ENCODE results near the gene CERS1. TPM values are rescaled to one million over a fixed set of nuclear protein-coding genes. Genes with fewer than 3 reads are reported as not detected.

The CERS1 gene
- total RNA-seq, 1 experiment from 2014 or later = 4.4 TPM

DNA sequence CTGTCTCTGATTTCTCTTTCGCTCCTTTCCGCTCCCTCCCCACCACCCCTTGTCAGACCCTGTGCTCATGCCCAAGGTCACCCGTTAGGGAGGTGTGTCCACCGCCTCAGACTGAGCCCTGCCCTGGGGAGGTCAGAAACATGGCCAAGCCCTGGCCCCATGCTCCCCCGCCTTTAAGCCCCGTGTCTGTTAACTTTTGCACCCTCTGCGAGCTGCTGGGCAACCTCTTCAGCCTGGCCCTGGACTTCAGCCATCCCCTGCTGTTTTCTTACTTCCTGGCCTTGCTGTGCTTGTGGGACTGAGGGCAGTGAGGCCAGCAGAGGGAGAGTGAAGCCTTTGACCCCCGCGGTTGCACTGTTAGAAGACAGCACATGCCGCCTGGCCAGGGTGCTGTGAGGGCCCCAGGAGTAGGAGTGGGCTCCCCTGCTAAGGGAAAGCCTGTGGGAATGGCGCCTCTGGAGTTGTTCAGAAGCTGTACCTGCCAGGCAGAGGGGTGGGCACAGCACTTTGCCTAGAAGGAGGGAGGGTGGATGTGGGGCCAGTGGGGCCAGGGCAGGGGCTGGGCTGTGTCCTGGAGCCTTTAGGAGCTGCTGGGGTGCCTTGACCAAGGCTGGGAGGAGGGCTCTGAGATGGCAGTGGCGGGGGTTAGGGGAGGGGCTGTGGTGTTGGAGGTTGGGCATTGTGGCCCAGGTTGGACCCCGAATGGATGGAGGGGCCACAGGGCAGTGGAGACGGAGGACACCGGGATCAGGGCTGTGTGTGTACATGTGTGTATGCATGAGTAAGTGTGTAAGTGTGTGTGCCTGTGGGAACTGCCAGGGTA, 56.3 kb downstream of the CERS1 start:
- Mint-ChIP-seq H3K36me3 (ENCODE audit: insufficient read depth, unreplicated experiment) (peaks cover 14% of the 10 kb centered on the region), H3K4me3 (ENCODE audit: low read depth, unreplicated experiment) (no peak overlapping the region), H3K27me3 (ENCODE audit: unreplicated experiment) (no peaks in the 10 kb centered on the region), H3K9me3 (ENCODE audit: low read depth, unreplicated experiment) (no peaks in the 10 kb centered on the region), H3K4me1 (ENCODE audit: low read depth, unreplicated experiment) (peaks cover 27% of the 10 kb centered on the region), H3K27ac (ENCODE audit: unreplicated experiment) (no peak overlapping the region)
- DNase-seq = no peak
- CTCF ChIA-PET = no interaction called here
- intact Hi-C loops (cut with micrococcal nuclease; ENCODE audit: unreplicated experiment) = no loop called here
- TF ChIP-seq, protein P1, sequence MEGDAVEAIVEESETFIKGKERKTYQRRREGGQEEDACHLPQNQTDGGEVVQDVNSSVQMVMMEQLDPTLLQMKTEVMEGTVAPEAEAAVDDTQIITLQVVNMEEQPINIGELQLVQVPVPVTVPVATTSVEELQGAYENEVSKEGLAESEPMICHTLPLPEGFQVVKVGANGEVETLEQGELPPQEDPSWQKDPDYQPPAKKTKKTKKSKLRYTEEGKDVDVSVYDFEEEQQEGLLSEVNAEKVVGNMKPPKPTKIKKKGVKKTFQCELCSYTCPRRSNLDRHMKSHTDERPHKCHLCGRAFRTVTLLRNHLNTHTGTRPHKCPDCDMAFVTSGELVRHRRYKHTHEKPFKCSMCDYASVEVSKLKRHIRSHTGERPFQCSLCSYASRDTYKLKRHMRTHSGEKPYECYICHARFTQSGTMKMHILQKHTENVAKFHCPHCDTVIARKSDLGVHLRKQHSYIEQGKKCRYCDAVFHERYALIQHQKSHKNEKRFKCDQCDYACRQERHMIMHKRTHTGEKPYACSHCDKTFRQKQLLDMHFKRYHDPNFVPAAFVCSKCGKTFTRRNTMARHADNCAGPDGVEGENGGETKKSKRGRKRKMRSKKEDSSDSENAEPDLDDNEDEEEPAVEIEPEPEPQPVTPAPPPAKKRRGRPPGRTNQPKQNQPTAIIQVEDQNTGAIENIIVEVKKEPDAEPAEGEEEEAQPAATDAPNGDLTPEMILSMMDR (IDR thresholded peaks at IDR 0.05; ENCODE audit: unreplicated experiment) = no peak
- no TSS peak for BruUV-seq (replicated peaks)

DNA sequence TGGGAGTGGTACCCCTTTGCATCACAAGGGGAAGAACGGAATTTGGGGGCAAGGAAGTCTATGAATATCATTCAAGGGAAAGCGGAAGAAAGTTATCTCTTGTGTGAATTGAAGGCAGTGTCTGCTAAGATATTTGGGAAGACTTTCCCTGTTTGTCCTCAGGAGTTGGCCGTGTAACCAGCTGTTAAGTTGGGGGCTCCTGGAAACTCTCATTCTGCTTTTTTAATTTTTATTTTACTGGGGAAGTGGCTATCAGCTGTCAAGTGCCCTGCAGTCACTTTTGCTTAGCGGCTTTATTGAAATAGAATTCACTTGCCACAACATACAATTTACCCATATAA, 61.3 kb downstream of the CERS1 start:
- peaks cover 15% of the 10 kb centered on the region for H3K4me1 Mint-ChIP-seq (ENCODE audit: low read depth, unreplicated experiment)
- intact Hi-C loops (cut with micrococcal nuclease; ENCODE audit: unreplicated experiment) = no loop called here
- H3K36me3 Mint-ChIP-seq (ENCODE audit: insufficient read depth, unreplicated experiment) = peaks cover 31% of the 10 kb centered on the region
- no peaks in the 10 kb centered on the region for H3K9me3 Mint-ChIP-seq (ENCODE audit: low read depth, unreplicated experiment)
- BruUV-seq (replicated peaks) = no TSS peak
- peak overlapping the region; percentile 91 for H3K4me3 Mint-ChIP-seq (ENCODE audit: low read depth, unreplicated experiment)
- no peaks in the 10 kb centered on the region for H3K27me3 Mint-ChIP-seq (ENCODE audit: unreplicated experiment)
- H3K27ac Mint-ChIP-seq (ENCODE audit: unreplicated experiment) = peak overlapping the region; percentile 88
- DNase-seq = no peak
- TF ChIP-seq, protein P1 (IDR thresholded peaks at IDR 0.05; ENCODE audit: unreplicated experiment) = no peak
- CTCF ChIA-PET = interaction anchor here (1.3 kb wide), 1 partner anchor 12 kb away, joined by 3 read pairs; no protein-coding TSS in a partner anchor

DNA sequence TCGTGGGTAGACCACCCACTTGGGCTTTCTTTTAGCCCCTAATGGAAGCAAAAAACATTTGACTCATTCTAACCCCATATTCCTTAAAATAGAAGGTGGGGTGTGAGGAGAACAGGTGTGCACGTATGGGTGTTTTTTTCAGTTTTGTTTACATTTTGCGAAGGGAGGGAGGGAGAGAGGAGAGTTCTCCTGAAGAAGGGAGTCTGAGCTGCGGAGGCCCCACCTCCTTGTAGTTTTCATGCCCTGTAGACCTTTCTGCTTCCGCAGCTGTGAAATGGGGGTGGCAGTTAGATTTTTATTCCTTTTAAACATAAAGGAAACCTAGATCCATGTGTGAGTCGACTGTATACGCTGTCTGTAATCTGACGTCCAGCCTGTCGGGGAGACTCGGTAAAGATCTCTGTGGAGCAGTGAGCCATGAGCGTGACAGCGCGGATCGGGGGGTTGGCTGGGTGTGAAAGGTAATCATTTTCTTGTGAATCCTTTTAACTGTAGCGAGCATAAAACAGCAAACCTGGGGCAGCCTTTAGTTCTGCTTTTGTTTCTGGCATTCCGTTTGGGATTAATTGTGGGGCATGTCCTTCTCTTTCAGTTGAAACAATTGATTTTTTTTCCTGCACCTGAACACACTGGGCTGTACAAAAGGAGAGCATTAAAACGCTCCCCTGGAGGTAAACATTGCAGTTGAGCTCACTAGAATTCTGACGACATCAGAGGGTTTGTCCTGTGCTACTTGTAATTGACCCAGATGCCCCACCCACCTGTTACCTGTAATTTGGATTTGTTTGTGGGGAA, 61.9 kb downstream of the CERS1 start:
- Mint-ChIP-seq H3K36me3 (ENCODE audit: insufficient read depth, unreplicated experiment) (peaks cover 31% of the 10 kb centered on the region), H3K4me3 (ENCODE audit: low read depth, unreplicated experiment) (peak overlapping the region; percentile 91), H3K4me1 (ENCODE audit: low read depth, unreplicated experiment) (peaks cover 15% of the 10 kb centered on the region), H3K27me3 (ENCODE audit: unreplicated experiment) (no peaks in the 10 kb centered on the region), H3K9me3 (ENCODE audit: low read depth, unreplicated experiment) (no peaks in the 10 kb centered on the region), H3K27ac (ENCODE audit: unreplicated experiment) (peak overlapping the region; percentile 88)
- intact Hi-C loops (cut with micrococcal nuclease; ENCODE audit: unreplicated experiment) = no loop called here
- peak; percentile 10 for DNase-seq
- CTCF ChIA-PET = no interaction called here
- no TSS peak for BruUV-seq (replicated peaks)
- TF ChIP-seq, protein P1 (IDR thresholded peaks at IDR 0.05; ENCODE audit: unreplicated experiment) = no peak

DNA sequence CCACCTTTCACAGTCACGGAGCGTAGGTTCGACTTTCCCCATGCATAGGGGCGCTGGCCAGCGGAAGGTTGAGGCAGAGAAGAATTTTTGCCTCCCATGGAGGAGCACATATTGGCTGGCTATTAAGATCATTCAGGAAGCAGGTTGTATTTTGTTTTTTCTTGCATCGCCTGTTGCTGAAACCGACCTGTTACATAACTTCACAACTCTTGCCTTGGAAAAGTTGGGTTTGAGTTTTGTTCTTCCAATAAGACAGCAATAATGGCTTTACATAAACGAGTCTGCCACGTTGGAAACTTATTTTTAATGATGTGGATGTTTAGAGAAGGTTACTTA, 62.8 kb downstream of the CERS1 start:
- Mint-ChIP-seq H3K4me3 (ENCODE audit: low read depth, unreplicated experiment) (peak overlapping the region; percentile 91), H3K27ac (ENCODE audit: unreplicated experiment) (peak overlapping the region; percentile 87)
- TF ChIP-seq, protein P1 (IDR thresholded peaks at IDR 0.05; ENCODE audit: unreplicated experiment) = no peak

More for the DNA sequence above, 62.8 kb downstream of the CERS1 start:
- H3K4me1 Mint-ChIP-seq (ENCODE audit: low read depth, unreplicated experiment) = peaks cover 15% of the 10 kb centered on the region
- peaks cover 28% of the 10 kb centered on the region for H3K36me3 Mint-ChIP-seq (ENCODE audit: insufficient read depth, unreplicated experiment)
- no peaks in the 10 kb centered on the region for H3K27me3 Mint-ChIP-seq (ENCODE audit: unreplicated experiment)
- DNase-seq = no peak
- intact Hi-C loops (cut with micrococcal nuclease; ENCODE audit: unreplicated experiment) = no loop called here
- CTCF ChIA-PET = interaction anchor here (1.5 kb wide), 1 partner anchor 14 kb away, joined by 3 read pairs; no protein-coding TSS in a partner anchor
- no peaks in the 10 kb centered on the region for H3K9me3 Mint-ChIP-seq (ENCODE audit: low read depth, unreplicated experiment)
- BruUV-seq (replicated peaks) = no TSS peak
